SK-N-SH (cell line): ENCODE measurements around the gene SLC5A1. TPM values are rescaled to one million over a fixed set of nuclear protein-coding genes. Genes with fewer than 3 reads are reported as not detected.

Experiments used
- CTCF ChIA-PET: fragments of 300-600, 350-600 bp; formaldehyde crosslinking; extraction: SDS; loops from one replicate; lab custom pipeline; 2021; lab: Yijun Ruan, JAX
- POLR2A ChIA-PET: fragments of 350-600 bp; sonication (Branson Sonifier 250); formaldehyde crosslinking; extraction: SDS; loops from one replicate; lab custom pipeline; 2020; ENCODE audit warnings: antibody characterized with exemption, inconsistent platforms; lab: Yijun Ruan, JAX
- DNase-seq: peaks from one replicate; pipeline ENCODE4 v3.0.0; 2012
- H2AFZ ChIP-seq: fragments of 200-600 bp; sonication (generic); 2 replicates; pipeline ENCODE4 v1.8.1; 2016; ENCODE audit warnings: antibody characterized with exemption, mild to moderate bottlenecking, low read depth
- H3F3A ChIP-seq: fragments of 200-600 bp; sonication (generic); replicated peaks from 2 replicates; pipeline ENCODE3; 2016; ENCODE audit warnings: antibody characterized with exemption, mild to moderate bottlenecking; ENCODE audit not compliant: insufficient read depth
- H3K27ac ChIP-seq, 2 experiments: fragments of 200-500 bp in 1 of 2; fragments of 200-600 bp in 1 of 2; sonication (Bioruptor generic) in 1 of 2; sonication (generic), shearing (Covaris generic) in 1 of 2; 2 replicates each; pipeline versions ENCODE4 v1.5.1 to v1.6.1; 2014 to 2016; ENCODE audit warnings: low read depth in 2 of 2, inconsistent platforms in 1 of 2, low read length in 1 of 2, mild to moderate bottlenecking in 1 of 2, mixed read lengths in 1 of 2
- H3K27me3 ChIP-seq: fragments of 200-600 bp; sonication (generic), shearing (Covaris generic); 2 replicates; pipeline ENCODE4 v1.6.1; 2016; ENCODE audit warnings: mixed run types; ENCODE audit not compliant: insufficient read depth
- H3K36me3 ChIP-seq, 2 experiments: fragments of 200-500 bp in 1 of 2; fragments of 200-600 bp in 1 of 2; sonication (Bioruptor generic) in 1 of 2; sonication (generic) in 1 of 2; replicated peaks in 1 of 2; 2 replicates each; pipeline versions ENCODE3 to v1.5.1; 2014 to 2016; ENCODE audit warnings: low read length in 1 of 2, mild to moderate bottlenecking in 1 of 2; ENCODE audit not compliant: insufficient read depth in 2 of 2, control insufficient read depth in 1 of 2
- H3K4me1 ChIP-seq, 2 experiments: fragments of 200-500 bp in 1 of 2; fragments of 200-600 bp in 1 of 2; sonication (Bioruptor generic) in 1 of 2; sonication (generic), shearing (Covaris generic) in 1 of 2; 2 replicates each; pipeline versions ENCODE4 v1.5.1 to v1.6.1; 2014 to 2016; ENCODE audit warnings: low read depth in 1 of 2, low read length in 1 of 2, mixed run types in 1 of 2; ENCODE audit not compliant: insufficient read depth in 2 of 2, control insufficient read depth in 1 of 2
- H3K4me2 ChIP-seq: fragments of 200-600 bp; sonication (generic), shearing (Covaris generic); 2 replicates; pipeline ENCODE4 v1.6.1; 2017; ENCODE audit warnings: mixed run types
- H3K4me3 ChIP-seq, 2 experiments: fragments of 200-500 bp in 1 of 2; fragments of 200-600 bp in 1 of 2; sonication (Bioruptor generic) in 1 of 2; sonication (generic), shearing (Covaris generic) in 1 of 2; 2 replicates each; pipeline versions ENCODE4 v1.5.1 to v1.8.1; 2014 to 2016; ENCODE audit warnings: low read depth in 2 of 2, inconsistent platforms in 1 of 2, low read length in 1 of 2, mild to moderate bottlenecking in 1 of 2, mixed read lengths in 1 of 2, moderate library complexity in 1 of 2
- H3K79me2 ChIP-seq: fragments of 200-600 bp; sonication (generic); 2 replicates; pipeline ENCODE4 v1.8.1; 2017; ENCODE audit warnings: mild to moderate bottlenecking; ENCODE audit not compliant: insufficient read depth
- H3K9ac ChIP-seq: fragments of 200-600 bp; sonication (generic); 2 replicates; pipeline ENCODE4 v1.6.1; 2017; ENCODE audit warnings: mixed run types
- H3K9me2 ChIP-seq: fragments of 200-600 bp; sonication (generic); 2 replicates; pipeline ENCODE4 v1.6.1; 2017; ENCODE audit warnings: mixed run types
- H3K9me3 ChIP-seq: fragments of 200-600 bp; sonication (generic); 2 replicates; pipeline ENCODE4 v1.6.1; 2017; ENCODE audit warnings: mixed run types, mild to moderate bottlenecking, moderate library complexity
- H4K20me1 ChIP-seq: fragments of 200-600 bp; sonication (generic); 2 replicates; pipeline ENCODE4 v1.6.1; 2017; ENCODE audit warnings: mild to moderate bottlenecking, mixed run types; ENCODE audit not compliant: insufficient read depth
- CHD2 ChIP-seq: fragments of 150-350 bp; IDR thresholded peaks from 2 replicates; pipeline ENCODE4 v1.6.1; 2018; ENCODE audit warnings: low read length; ENCODE audit not compliant: partially characterized antibody
- GATA2 ChIP-seq: sonication (generic); formaldehyde crosslinking; IDR thresholded peaks from 2 replicates; pipeline ENCODE4 v1.5.0; 2020; ENCODE audit warnings: mild to moderate bottlenecking, missing genetic modification reagents
- JUND ChIP-seq: IDR thresholded peaks from 2 replicates; pipeline ENCODE4 v1.4.0; 2012
- MEF2A ChIP-seq: IDR thresholded peaks from 2 replicates; pipeline ENCODE4 v1.4.0; 2012; ENCODE audit warnings: low read depth, borderline replicate concordance
- PBX3 ChIP-seq: IDR thresholded peaks from 2 replicates; pipeline ENCODE4; 2012
- WGBS: methylation state at CpG from one replicate; pipeline ENCODE4 v1.1.6; 2017; ENCODE audit warnings: low lambda C conversion rate; 5-methylcytosine and 5-hydroxymethylcytosine counted together
- polyA plus RNA-seq, 3 experiments: library from polyadenylated mRNA; depleted of rRNA; stranded (reverse); fragments of >200 nt; gene quantifications; 2 replicates each; pipeline ENCODE4 v1.2.3, GENCODE V29; 2012
- TF ChIP-seq, protein P1 (sequence below): IDR thresholded peaks from 2 replicates; pipeline ENCODE4 v1.6.1; 2012; ENCODE audit warnings: mild to moderate bottlenecking, low read depth, low read length, moderate library complexity
- TF ChIP-seq, protein P2 (sequence below): IDR thresholded peaks from 2 replicates; pipeline ENCODE4 v1.4.0; 2012; ENCODE audit warnings: low read depth

SLC5A1 gene
- polyA plus RNA-seq, 1 of the 3 experiments (the other 2 are of a cell fraction) = not detected

DNA sequence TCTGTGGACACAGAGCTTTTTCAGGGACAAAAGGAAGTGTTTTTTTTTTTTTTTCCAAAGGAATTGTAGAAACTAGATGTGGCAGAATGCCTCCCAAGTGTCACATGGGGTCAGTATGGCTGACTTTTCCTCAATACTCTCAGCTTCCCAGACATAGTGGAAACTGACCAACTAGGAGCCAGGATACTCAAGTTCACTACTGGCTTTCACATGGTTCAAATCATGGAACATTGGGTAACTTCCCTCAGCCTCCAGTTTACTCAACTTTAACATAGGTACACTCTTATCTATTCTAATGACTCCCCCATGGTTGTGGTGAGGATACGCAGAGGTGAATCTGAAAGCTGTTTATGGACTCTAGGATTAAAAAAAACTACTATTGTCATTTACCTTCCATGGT is 1.4 kb downstream of the SLC5A1 start:
- peaks cover 0 to 18% of the 10 kb centered on the region in 2 experiments; a peak in 1 of 4 replicates for H3K4me1 ChIP-seq

GRCh38 chr22:32044913-32045312 is 1.9 kb downstream of the SLC5A1 start:
- no peaks in the 10 kb centered on the region for H4K20me1 ChIP-seq
- no peaks in the 10 kb centered on the region for H3K9me2 ChIP-seq
- H3K9ac ChIP-seq = no peak overlapping the region
- peak; percentile 52 for TF ChIP-seq GATA2 (CRISPR knock-in tag)
- TF ChIP-seq, protein P1, sequence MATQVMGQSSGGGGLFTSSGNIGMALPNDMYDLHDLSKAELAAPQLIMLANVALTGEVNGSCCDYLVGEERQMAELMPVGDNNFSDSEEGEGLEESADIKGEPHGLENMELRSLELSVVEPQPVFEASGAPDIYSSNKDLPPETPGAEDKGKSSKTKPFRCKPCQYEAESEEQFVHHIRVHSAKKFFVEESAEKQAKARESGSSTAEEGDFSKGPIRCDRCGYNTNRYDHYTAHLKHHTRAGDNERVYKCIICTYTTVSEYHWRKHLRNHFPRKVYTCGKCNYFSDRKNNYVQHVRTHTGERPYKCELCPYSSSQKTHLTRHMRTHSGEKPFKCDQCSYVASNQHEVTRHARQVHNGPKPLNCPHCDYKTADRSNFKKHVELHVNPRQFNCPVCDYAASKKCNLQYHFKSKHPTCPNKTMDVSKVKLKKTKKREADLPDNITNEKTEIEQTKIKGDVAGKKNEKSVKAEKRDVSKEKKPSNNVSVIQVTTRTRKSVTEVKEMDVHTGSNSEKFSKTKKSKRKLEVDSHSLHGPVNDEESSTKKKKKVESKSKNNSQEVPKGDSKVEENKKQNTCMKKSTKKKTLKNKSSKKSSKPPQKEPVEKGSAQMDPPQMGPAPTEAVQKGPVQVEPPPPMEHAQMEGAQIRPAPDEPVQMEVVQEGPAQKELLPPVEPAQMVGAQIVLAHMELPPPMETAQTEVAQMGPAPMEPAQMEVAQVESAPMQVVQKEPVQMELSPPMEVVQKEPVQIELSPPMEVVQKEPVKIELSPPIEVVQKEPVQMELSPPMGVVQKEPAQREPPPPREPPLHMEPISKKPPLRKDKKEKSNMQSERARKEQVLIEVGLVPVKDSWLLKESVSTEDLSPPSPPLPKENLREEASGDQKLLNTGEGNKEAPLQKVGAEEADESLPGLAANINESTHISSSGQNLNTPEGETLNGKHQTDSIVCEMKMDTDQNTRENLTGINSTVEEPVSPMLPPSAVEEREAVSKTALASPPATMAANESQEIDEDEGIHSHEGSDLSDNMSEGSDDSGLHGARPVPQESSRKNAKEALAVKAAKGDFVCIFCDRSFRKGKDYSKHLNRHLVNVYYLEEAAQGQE = no peak
- TF ChIP-seq, all 33 proteins: peak for 1
- POLR2A ChIA-PET = no interaction called here
- H3K27ac ChIP-seq = peak overlapping the region in 1 of 2 experiments; percentile 53; a peak in 2 of 4 replicates
- H3F3A ChIP-seq = no peaks in the 10 kb centered on the region
- CTCF ChIA-PET = interaction anchor here (1.7 to 2.0 kb wide), 2 partner anchors 67 to 74 kb away, joined by 5 read pairs; no protein-coding TSS in a partner anchor
- H3K27me3 ChIP-seq = peaks cover 8% of the 10 kb centered on the region; the same call in 1 of the 2 replicates
- no peak overlapping the region for H2AFZ ChIP-seq
- H3K4me3 ChIP-seq = no peak overlapping the region
- no peaks in the 10 kb centered on the region for H3K9me3 ChIP-seq
- DNase-seq = peak; percentile 43
- H3K4me2 ChIP-seq = no peak overlapping the region
- 11% methylated on average over 3 of the region's 3 CpGs for WGBS
- no peaks in the 10 kb centered on the region for H3K36me3 ChIP-seq
- peaks cover 0 to 17% of the 10 kb centered on the region in 2 experiments; a peak in 1 of 4 replicates for H3K4me1 ChIP-seq
- no peaks in the 10 kb centered on the region for H3K79me2 ChIP-seq

More for the DNA sequence above, 1.4 kb downstream of the SLC5A1 start:
- POLR2A ChIA-PET = no interaction called here
- H3K9ac ChIP-seq = no peak overlapping the region
- no peak for DNase-seq
- H3F3A ChIP-seq = no peaks in the 10 kb centered on the region
- TF ChIP-seq MEF2A (no peak), JUND (no peak), CHD2 (no peak), GATA2 (CRISPR knock-in tag) (no peak), PBX3 (no peak)
- TF ChIP-seq, protein P2, sequence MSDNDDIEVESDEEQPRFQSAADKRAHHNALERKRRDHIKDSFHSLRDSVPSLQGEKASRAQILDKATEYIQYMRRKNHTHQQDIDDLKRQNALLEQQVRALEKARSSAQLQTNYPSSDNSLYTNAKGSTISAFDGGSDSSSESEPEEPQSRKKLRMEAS = no peak
- no peaks in the 10 kb centered on the region for H3K79me2 ChIP-seq
- peak overlapping the region in 1 of 2 experiments; percentile 53; a peak in 1 of 4 replicates for H3K27ac ChIP-seq
- H3K9me2 ChIP-seq = no peaks in the 10 kb centered on the region
- no peak overlapping the region for H3K4me2 ChIP-seq
- H3K9me3 ChIP-seq = no peaks in the 10 kb centered on the region
- CTCF ChIA-PET = interaction anchor here (0.6 to 2.0 kb wide), 2 partner anchors 37 to 67 kb away, joined by 3 to 5 read pairs; no protein-coding TSS in a partner anchor
- 100% methylated on average over 1 of the region's 1 CpG for WGBS
- H3K27me3 ChIP-seq = peaks cover 8% of the 10 kb centered on the region; the same call in 1 of the 2 replicates
- H2AFZ ChIP-seq = no peak overlapping the region
- no peaks in the 10 kb centered on the region for H3K36me3 ChIP-seq
- H3K4me3 ChIP-seq = no peak overlapping the region
- H4K20me1 ChIP-seq = no peaks in the 10 kb centered on the region
